ENCODE results near the gene YIPF3. TPM values are rescaled to one million over a fixed set of nuclear protein-coding genes. Genes with fewer than 3 reads are reported as not detected.

The YIPF3 gene
- total RNA-seq, 1 donor from 2014 or later = 54.3 TPM

DNA sequence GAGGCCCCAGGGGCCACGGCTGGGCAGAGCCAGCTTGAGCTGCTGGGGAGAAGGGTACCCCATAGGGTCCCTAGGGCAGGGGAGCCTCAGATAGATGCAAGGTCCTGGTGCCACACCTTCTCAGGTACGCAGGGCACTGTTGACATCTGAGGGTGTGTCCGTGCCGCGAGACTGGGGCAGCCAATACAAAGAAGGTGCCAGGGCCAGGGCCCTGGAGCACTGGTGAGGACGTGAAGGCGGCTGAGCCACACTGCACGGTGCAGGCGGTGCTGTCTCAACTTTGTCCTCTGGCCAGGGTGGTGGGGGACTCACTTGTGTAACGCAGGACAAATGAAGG, 5.9 kb downstream of the YIPF3 start:
- Histone ChIP-seq H3K4me1 (ENCODE audit: control insufficient read depth in 3 of 3, insufficient read depth in 3 of 3, low read length in 3 of 3) (peaks cover 38 to 46% (median 40%) of the 10 kb centered on the region in 3 donors), H3K27me3 (ENCODE audit: control insufficient read depth in 3 of 3, insufficient read depth in 3 of 3, low read length in 3 of 3) (peaks cover 3 to 21% (median 19%) of the 10 kb centered on the region in 3 donors), H3K4me3 (ENCODE audit: low read length in 3 of 3) (peak overlapping the region; percentile 69 to 73 (median 70)), H3K27ac (ENCODE audit: low read depth, low read length) (no peak overlapping the region), H3K9ac (ENCODE audit: low read depth in 1 of 3, low read length in 3 of 3) (peak overlapping the region in 1 of 3 donors; percentile 69), H3K9me3 (ENCODE audit: control insufficient read depth in 3 of 3, low read length in 3 of 3) (no peaks in the 10 kb centered on the region), H3K36me3 (ENCODE audit: control insufficient read depth in 3 of 3, insufficient read depth in 3 of 3, low read length in 3 of 3) (peaks cover 37 to 46% (median 38%) of the 10 kb centered on the region in 3 donors)

GRCh38 chr6:43509984-43510826, 6.5 kb downstream of the YIPF3 start, which contains the start of gene LRRC73:
TSS of gene LRRC73 (minus strand) at chr6:43510346. CDS start at chr6:43509785, 561 bp downstream.
- no peaks in the 10 kb centered on the region for H3K9me3 ChIP-seq (ENCODE audit: control insufficient read depth in 3 of 3, low read length in 3 of 3)
- no peak within 1 kb of the TSS for H3K27ac ChIP-seq (ENCODE audit: low read depth, low read length)

DNA sequence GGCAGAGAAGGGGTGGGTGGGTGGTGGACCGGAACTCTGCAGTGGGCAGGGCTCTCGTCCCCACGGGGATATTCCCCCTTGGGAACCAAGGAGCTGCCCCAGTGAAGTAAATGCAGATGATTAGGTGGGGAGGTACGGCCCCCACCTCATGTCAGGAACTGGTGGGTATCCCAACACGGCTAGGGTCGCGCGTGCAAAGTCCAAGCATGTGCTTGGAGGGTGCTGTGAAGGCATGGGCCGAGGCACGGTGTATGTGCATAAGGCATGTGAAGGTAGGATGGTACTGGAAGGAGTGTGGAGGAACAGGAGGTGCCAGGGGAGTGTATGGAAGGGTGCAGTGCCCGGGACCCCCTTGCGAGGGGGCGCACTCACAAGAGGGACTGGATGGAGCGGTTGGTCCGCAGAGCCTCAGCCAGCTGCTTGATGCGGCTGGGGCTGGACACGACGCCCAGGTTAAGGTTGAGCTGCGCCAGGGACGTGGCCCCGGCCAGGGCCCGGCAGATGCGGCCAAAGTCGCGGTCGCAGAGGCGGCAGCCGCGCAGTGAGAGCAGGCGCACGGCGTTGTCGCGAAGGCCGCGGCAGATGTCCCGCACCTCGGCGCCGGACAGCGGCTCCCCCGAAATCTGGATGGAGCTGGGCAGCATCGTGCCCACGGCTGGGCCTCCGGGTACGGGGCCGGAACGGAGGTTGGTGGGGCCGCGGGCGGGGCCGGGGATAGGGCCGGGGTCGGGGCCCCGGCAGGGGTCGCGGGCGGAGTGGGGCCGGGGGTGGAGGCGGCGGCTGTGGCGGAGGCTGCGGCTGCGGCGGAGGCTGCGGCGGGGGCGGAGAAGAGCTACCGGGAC, 7.4 kb downstream of the YIPF3 start:
- Histone ChIP-seq H3K9me3 (ENCODE audit: control insufficient read depth in 3 of 3, low read length in 3 of 3) (no peaks in the 10 kb centered on the region), H3K4me3 (ENCODE audit: low read length in 3 of 3) (peak overlapping the region; percentile 3 to 73 (median 70)), H3K27ac (ENCODE audit: low read depth, low read length) (no peak overlapping the region), H3K27me3 (ENCODE audit: control insufficient read depth in 3 of 3, insufficient read depth in 3 of 3, low read length in 3 of 3) (peaks cover 3 to 21% (median 19%) of the 10 kb centered on the region in 3 donors), H3K4me1 (ENCODE audit: control insufficient read depth in 3 of 3, insufficient read depth in 3 of 3, low read length in 3 of 3) (peaks cover 24 to 32% (median 32%) of the 10 kb centered on the region in 3 donors), H3K9ac (ENCODE audit: low read depth in 1 of 3, low read length in 3 of 3) (peak overlapping the region in 1 of 3 donors; percentile 69), H3K36me3 (ENCODE audit: control insufficient read depth in 3 of 3, insufficient read depth in 3 of 3, low read length in 3 of 3) (peaks cover 36 to 49% (median 41%) of the 10 kb centered on the region in 3 donors)

More at GRCh38 chr6:43509984-43510826, 6.5 kb downstream of the YIPF3 start, which contains the start of gene LRRC73:
- Histone ChIP-seq H3K4me1 (ENCODE audit: control insufficient read depth in 3 of 3, insufficient read depth in 3 of 3, low read length in 3 of 3) (peaks cover 32 to 40% (median 34%) of the 10 kb centered on the region in 3 donors), H3K27me3 (ENCODE audit: control insufficient read depth in 3 of 3, insufficient read depth in 3 of 3, low read length in 3 of 3) (peaks cover 3 to 21% (median 19%) of the 10 kb centered on the region in 3 donors), H3K4me3 (ENCODE audit: low read length in 3 of 3) (peak within 1 kb of the TSS; percentile 69 to 73 (median 70)), H3K36me3 (ENCODE audit: control insufficient read depth in 3 of 3, insufficient read depth in 3 of 3, low read length in 3 of 3) (peaks cover 35 to 46% (median 37%) of the 10 kb centered on the region in 3 donors), H3K9ac (ENCODE audit: low read depth in 1 of 3, low read length in 3 of 3) (peak within 1 kb of the TSS in 2 of 3 donors; percentile 55 to 69)

GRCh38 chr6:43508481-43509141, 8.1 kb downstream of the YIPF3 start:
- H3K36me3 ChIP-seq (ENCODE audit: control insufficient read depth in 3 of 3, insufficient read depth in 3 of 3, low read length in 3 of 3) = peaks cover 34 to 47% (median 44%) of the 10 kb centered on the region in 3 donors
- H3K4me3 ChIP-seq (ENCODE audit: low read length in 3 of 3) = no peak overlapping the region

DNA sequence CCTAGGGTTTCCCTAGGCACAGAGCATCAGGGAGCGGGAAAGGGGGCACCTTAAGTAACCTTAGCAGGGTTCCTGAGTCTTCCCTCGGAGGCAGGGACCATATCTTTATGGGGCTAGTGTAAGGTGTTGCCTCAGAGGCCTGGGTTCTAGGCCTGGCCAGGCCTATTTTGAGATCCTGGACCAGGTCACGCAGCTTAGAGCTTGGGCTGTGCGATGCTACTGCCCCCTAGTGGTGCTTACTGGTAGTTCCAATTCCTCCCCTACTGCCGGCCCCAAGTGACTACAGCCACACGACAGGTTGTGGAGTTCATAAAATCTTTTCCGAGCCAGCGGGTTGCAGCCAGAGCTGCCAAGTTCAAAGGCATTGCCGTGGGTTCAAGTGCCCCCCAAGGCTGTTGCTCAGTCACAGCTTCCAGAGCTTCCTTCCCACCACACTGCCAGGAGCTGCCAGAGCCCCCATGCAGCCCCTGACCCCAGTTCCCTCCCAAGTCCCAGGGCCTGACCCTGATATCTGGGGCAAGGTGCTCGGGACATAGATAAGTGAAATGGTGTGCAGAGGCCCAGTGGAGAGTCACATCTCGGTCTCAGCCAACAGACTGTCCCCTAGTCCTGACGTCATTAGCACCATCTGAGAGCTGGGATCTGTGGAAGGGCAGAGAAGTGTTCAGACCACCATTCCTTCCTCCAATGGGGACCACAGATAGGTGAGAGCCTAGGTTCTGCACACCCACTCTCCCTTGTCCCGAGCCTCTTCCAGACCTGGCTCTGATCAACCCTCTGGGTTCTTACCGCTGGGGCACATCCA, 9.9 kb downstream of the YIPF3 start:
- Histone ChIP-seq H3K4me3 (ENCODE audit: low read length in 3 of 3) (no peak overlapping the region), H3K9ac (ENCODE audit: low read depth in 1 of 3, low read length in 3 of 3) (peak overlapping the region in 1 of 3 donors; percentile 64), H3K36me3 (ENCODE audit: control insufficient read depth in 3 of 3, insufficient read depth in 3 of 3, low read length in 3 of 3) (peaks cover 34 to 46% (median 44%) of the 10 kb centered on the region in 3 donors), H3K27ac (ENCODE audit: low read depth, low read length) (no peak overlapping the region), H3K27me3 (ENCODE audit: control insufficient read depth in 3 of 3, insufficient read depth in 3 of 3, low read length in 3 of 3) (peaks cover 3 to 21% (median 19%) of the 10 kb centered on the region in 3 donors), H3K4me1 (ENCODE audit: control insufficient read depth in 3 of 3, insufficient read depth in 3 of 3, low read length in 3 of 3) (peaks cover 19 to 27% (median 23%) of the 10 kb centered on the region in 3 donors), H3K9me3 (ENCODE audit: control insufficient read depth in 3 of 3, low read length in 3 of 3) (no peaks in the 10 kb centered on the region)

More at GRCh38 chr6:43508481-43509141, 8.1 kb downstream of the YIPF3 start:
- H3K27ac ChIP-seq (ENCODE audit: low read depth, low read length) = no peak overlapping the region
- H3K9ac ChIP-seq (ENCODE audit: low read depth in 1 of 3, low read length in 3 of 3) = peak overlapping the region in 1 of 3 donors; percentile 14
- H3K4me1 ChIP-seq (ENCODE audit: control insufficient read depth in 3 of 3, insufficient read depth in 3 of 3, low read length in 3 of 3) = peaks cover 24 to 32% (median 32%) of the 10 kb centered on the region in 3 donors
- H3K9me3 ChIP-seq (ENCODE audit: control insufficient read depth in 3 of 3, low read length in 3 of 3) = no peaks in the 10 kb centered on the region
- peaks cover 3 to 21% (median 19%) of the 10 kb centered on the region in 3 donors for H3K27me3 ChIP-seq (ENCODE audit: control insufficient read depth in 3 of 3, insufficient read depth in 3 of 3, low read length in 3 of 3)

GRCh38 chr6:43506171-43506570, 10.6 kb downstream of the YIPF3 start:
- H3K36me3 ChIP-seq (ENCODE audit: control insufficient read depth in 3 of 3, insufficient read depth in 3 of 3, low read length in 3 of 3) = peaks cover 35 to 41% (median 41%) of the 10 kb centered on the region in 3 donors
- no peaks in the 10 kb centered on the region for H3K9me3 ChIP-seq (ENCODE audit: control insufficient read depth in 3 of 3, low read length in 3 of 3)
- peaks cover 19 to 26% (median 22%) of the 10 kb centered on the region in 3 donors for H3K4me1 ChIP-seq (ENCODE audit: control insufficient read depth in 3 of 3, insufficient read depth in 3 of 3, low read length in 3 of 3)
- H3K4me3 ChIP-seq (ENCODE audit: low read length in 3 of 3) = no peak overlapping the region
- peak overlapping the region in 1 of 3 donors; percentile 64 for H3K9ac ChIP-seq (ENCODE audit: low read depth in 1 of 3, low read length in 3 of 3)
- peaks cover 3 to 21% (median 19%) of the 10 kb centered on the region in 3 donors for H3K27me3 ChIP-seq (ENCODE audit: control insufficient read depth in 3 of 3, insufficient read depth in 3 of 3, low read length in 3 of 3)
- no peak overlapping the region for H3K27ac ChIP-seq (ENCODE audit: low read depth, low read length)

DNA sequence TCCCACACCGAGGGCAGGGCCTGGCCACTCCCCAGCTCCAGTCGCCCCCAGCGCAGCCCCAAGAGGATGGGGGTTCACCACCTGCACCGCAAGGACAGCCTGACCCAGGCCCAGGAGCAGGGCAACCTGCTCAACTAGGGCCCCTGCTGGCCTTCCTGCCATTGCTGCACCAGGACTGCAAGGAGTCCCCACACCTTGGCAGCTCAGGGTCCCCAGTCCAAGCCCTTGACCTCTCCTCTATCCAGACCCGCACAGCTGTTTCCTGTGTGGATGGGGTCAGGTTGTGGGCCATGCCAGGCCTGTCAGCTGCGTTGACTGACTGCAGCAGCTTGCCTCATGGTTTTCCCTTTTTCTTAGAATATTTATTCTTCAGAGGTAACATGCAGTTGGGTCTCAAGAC, 11.0 kb downstream of the YIPF3 start:
- H3K27me3 ChIP-seq (ENCODE audit: control insufficient read depth in 3 of 3, insufficient read depth in 3 of 3, low read length in 3 of 3) = peaks cover 3 to 21% (median 19%) of the 10 kb centered on the region in 3 donors
- H3K9ac ChIP-seq (ENCODE audit: low read depth in 1 of 3, low read length in 3 of 3) = no peak overlapping the region
- peaks cover 40 to 41% (median 41%) of the 10 kb centered on the region in 3 donors for H3K36me3 ChIP-seq (ENCODE audit: control insufficient read depth in 3 of 3, insufficient read depth in 3 of 3, low read length in 3 of 3)
- H3K4me3 ChIP-seq (ENCODE audit: low read length in 3 of 3) = no peak overlapping the region
- peaks cover 17 to 24% (median 19%) of the 10 kb centered on the region in 3 donors for H3K4me1 ChIP-seq (ENCODE audit: control insufficient read depth in 3 of 3, insufficient read depth in 3 of 3, low read length in 3 of 3)
- H3K27ac ChIP-seq (ENCODE audit: low read depth, low read length) = no peak overlapping the region
- H3K9me3 ChIP-seq (ENCODE audit: control insufficient read depth in 3 of 3, low read length in 3 of 3) = no peaks in the 10 kb centered on the region

- H3K27me3 ChIP-seq (ENCODE audit: control insufficient read depth in 3 of 3, insufficient read depth in 3 of 3, low read length in 3 of 3) = peaks cover 3 to 21% (median 19%) of the 10 kb centered on the region in 3 donors
- H3K36me3 ChIP-seq (ENCODE audit: control insufficient read depth in 3 of 3, insufficient read depth in 3 of 3, low read length in 3 of 3) = peaks cover 47 to 48% (median 48%) of the 10 kb centered on the region in 3 donors
- peaks cover 13 to 25% (median 17%) of the 10 kb centered on the region in 3 donors for H3K4me1 ChIP-seq (ENCODE audit: control insufficient read depth in 3 of 3, insufficient read depth in 3 of 3, low read length in 3 of 3)
- no peak overlapping the region for H3K27ac ChIP-seq (ENCODE audit: low read depth, low read length)
- H3K9me3 ChIP-seq (ENCODE audit: control insufficient read depth in 3 of 3, low read length in 3 of 3) = no peaks in the 10 kb centered on the region
- no peak overlapping the region for H3K9ac ChIP-seq (ENCODE audit: low read depth in 1 of 3, low read length in 3 of 3)
- H3K4me3 ChIP-seq (ENCODE audit: low read length in 3 of 3) = no peak overlapping the region
Measured at GRCh38 chr6:43504756-43505593, 11.8 kb downstream of the YIPF3 start.
